HG02623 (cell line): ENCODE results near the gene PADI2.

ENCODE experiments used
- ATAC-seq: cut with Tn5 transposase; IDR thresholded peaks from one replicate; pipeline ENCODE4 v1.9.1; 2021; ENCODE audit warnings: moderate library complexity; ENCODE audit not compliant: unreplicated experiment

Gene PADI2

GRCh38 chr1:17119076-17119772 lies at the start of gene PADI2:
PADI2 (minus strand) TSS chr1:17119451; CDS start chr1:17119371, 80 bp downstream.
- no peak for ATAC-seq

- ATAC-seq, result no peak
Observed at GRCh38 chr1:17168091-17168876, 49.0 kb upstream of the PADI2 start.

- no peak for ATAC-seq
Observed at GRCh38 chr1:17167786-17168090, 48.5 kb upstream of the PADI2 start.

GRCh38 chr1:17167041-17167785 lies 48.0 kb upstream of the PADI2 start:
- ATAC-seq, result no peak

- ATAC-seq, result no peak
Observed at GRCh38 chr1:17165823-17166222, 46.6 kb upstream of the PADI2 start.

GRCh38 chr1:17163789-17164666 lies 44.8 kb upstream of the PADI2 start:
- no peak for ATAC-seq

- no peak for ATAC-seq
Observed at GRCh38 chr1:17163371-17163770, 44.1 kb upstream of the PADI2 start.

- no peak for ATAC-seq
Observed at GRCh38 chr1:17162941-17163340, 43.7 kb upstream of the PADI2 start.

GRCh38 chr1:17161926-17162800 lies 42.9 kb upstream of the PADI2 start:
- ATAC-seq, result no peak

- no peak for ATAC-seq
Observed at GRCh38 chr1:17161137-17161740, 42.0 kb upstream of the PADI2 start.

- ATAC-seq, result no peak
Observed at GRCh38 chr1:17158961-17159360, 39.7 kb upstream of the PADI2 start.

- no peak for ATAC-seq
Observed at GRCh38 chr1:17156108-17156507, 36.9 kb upstream of the PADI2 start.

GRCh38 chr1:17155257-17155920 lies 36.1 kb upstream of the PADI2 start:
- no peak for ATAC-seq

- no peak for ATAC-seq
Observed at GRCh38 chr1:17149771-17150170, 30.5 kb upstream of the PADI2 start.

- ATAC-seq, result no peak
Observed at GRCh38 chr1:17148950-17149608, 29.8 kb upstream of the PADI2 start.

GRCh38 chr1:17145648-17146047 lies 26.4 kb upstream of the PADI2 start:
- ATAC-seq, result no peak

- no peak for ATAC-seq
Observed at GRCh38 chr1:17143760-17144159, 24.5 kb upstream of the PADI2 start.

- no peak for ATAC-seq
Observed at GRCh38 chr1:17141441-17142197, 22.4 kb upstream of the PADI2 start.
